ENCODE results near the gene OOSP4A.
"Not testable (repeated sequence)": the region's sequence is repeated elsewhere in the genome, so short reads cannot be mapped to it uniquely, and the experiment has no call there.

Gene OOSP4A

GRCh38 chr11:59981106-59981770, 17.4 kb downstream of the OOSP4A start:
- H3K27me3 ChIP-seq: no peaks in the 10 kb centered on the region
- no peak for TF ChIP-seq CTCF (IDR thresholded peaks at IDR 0.05)
- H3K4me1 ChIP-seq: no peaks in the 10 kb centered on the region
- no peak overlapping the region for H3K4me3 ChIP-seq
- intact Hi-C loops (cut with DNase I; ENCODE audit: low total_unique reads): no loop called here
- no peak for DNase-seq
- no peak overlapping the region for H3K27ac ChIP-seq
- no peaks in the 10 kb centered on the region for H3K9me3 ChIP-seq
- no peaks in the 10 kb centered on the region for H3K36me3 ChIP-seq

DNA sequence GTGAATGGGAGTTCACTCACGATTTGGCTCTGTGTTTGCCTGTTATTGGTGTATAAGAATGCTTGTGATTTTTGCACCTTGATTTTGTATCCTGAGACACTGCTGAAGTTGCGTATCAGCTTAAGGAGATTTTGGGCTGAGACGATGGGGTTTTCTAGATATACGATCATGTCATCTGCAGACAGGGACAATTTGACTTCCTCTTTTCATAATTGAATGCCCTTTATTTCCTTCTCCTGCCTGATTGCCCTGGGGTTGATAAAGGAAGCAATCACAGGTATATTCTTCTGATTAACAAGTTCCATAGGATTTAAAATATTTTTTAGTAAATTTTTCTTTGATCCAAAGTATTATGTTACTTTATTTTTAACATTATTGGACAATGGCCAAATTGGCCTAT, 18.2 kb downstream of the OOSP4A start:
- H3K27ac ChIP-seq; H3K27me3 ChIP-seq; H3K4me1 ChIP-seq; H3K36me3 ChIP-seq; DNase-seq; H3K9me3 ChIP-seq; intact Hi-C loops (cut with DNase I; ENCODE audit: low total_unique reads); H3K4me3 ChIP-seq: not testable (repeated sequence)

DNA sequence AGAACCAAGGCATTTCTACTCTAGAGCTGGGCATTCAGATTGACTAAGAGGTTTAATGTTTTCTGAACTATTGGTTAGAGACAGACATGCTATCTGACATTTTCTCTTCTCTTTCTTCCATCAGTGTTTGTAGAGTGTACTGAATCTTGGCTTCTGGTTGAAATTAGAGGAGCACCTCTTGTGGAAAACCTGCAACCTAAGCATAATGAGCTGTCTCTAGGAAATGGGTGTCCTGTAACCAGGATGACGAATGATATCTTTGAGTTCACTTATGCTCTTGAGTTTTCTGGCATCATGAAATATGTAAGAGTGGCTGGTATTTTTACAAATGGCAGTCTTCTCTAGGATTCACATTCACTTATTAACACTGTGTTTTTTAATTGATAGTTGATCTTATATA, 19.4 kb downstream of the OOSP4A start:
- Histone ChIP-seq H3K9me3 (no peaks in the 10 kb centered on the region), H3K27me3 (no peaks in the 10 kb centered on the region), H3K36me3 (no peaks in the 10 kb centered on the region), H3K4me3 (no peak overlapping the region), H3K4me1 (no peaks in the 10 kb centered on the region), H3K27ac (no peak overlapping the region)
- intact Hi-C loops (cut with DNase I; ENCODE audit: low total_unique reads): no loop called here
- no peak for TF ChIP-seq CTCF (IDR thresholded peaks at IDR 0.05)
- DNase-seq: no peak

- TF ChIP-seq CTCF (IDR thresholded peaks at IDR 0.05): no peak
- intact Hi-C loops (cut with DNase I; ENCODE audit: low total_unique reads): no loop called here
- H3K9me3 ChIP-seq: no peaks in the 10 kb centered on the region
- H3K27me3 ChIP-seq: no peaks in the 10 kb centered on the region
- DNase-seq: no peak
- no peaks in the 10 kb centered on the region for H3K4me1 ChIP-seq
- H3K27ac ChIP-seq: no peak overlapping the region
- H3K4me3 ChIP-seq: no peak overlapping the region
- no peaks in the 10 kb centered on the region for H3K36me3 ChIP-seq
Measured at GRCh38 chr11:59984368-59984767, 20.5 kb downstream of the OOSP4A start.

GRCh38 chr11:59990421-59990820, 26.6 kb downstream of the OOSP4A start:
- TF ChIP-seq CTCF (IDR thresholded peaks at IDR 0.05): no peak
- Histone ChIP-seq H3K27me3 (no peaks in the 10 kb centered on the region), H3K9me3 (no peaks in the 10 kb centered on the region), H3K36me3 (no peaks in the 10 kb centered on the region), H3K27ac (no peak overlapping the region), H3K4me1 (no peaks in the 10 kb centered on the region), H3K4me3 (no peak overlapping the region)
- intact Hi-C loops (cut with DNase I; ENCODE audit: low total_unique reads): no loop called here
- DNase-seq: no peak

- intact Hi-C loops (cut with DNase I; ENCODE audit: low total_unique reads): no loop called here
- DNase-seq: no peak
- H3K27me3 ChIP-seq: no peaks in the 10 kb centered on the region
- H3K4me1 ChIP-seq: no peaks in the 10 kb centered on the region
- TF ChIP-seq CTCF (IDR thresholded peaks at IDR 0.05): no peak
- no peak overlapping the region for H3K27ac ChIP-seq
- H3K4me3 ChIP-seq: no peak overlapping the region
- H3K36me3 ChIP-seq: no peaks in the 10 kb centered on the region
- no peaks in the 10 kb centered on the region for H3K9me3 ChIP-seq
Measured at GRCh38 chr11:59992425-59992824, 28.6 kb downstream of the OOSP4A start.
